Cardiac muscle cell (in vitro differentiated cells and primary cell): ENCODE data around the gene NAPG. TPM values are rescaled to one million over a fixed set of nuclear protein-coding genes. Genes with fewer than 3 reads are reported as not detected.
A peak's percentile ranks its signal among the peaks of the same experiment; 100 is the strongest.

ENCODE experiments used
- DNase-seq, 2 donors: peaks; one replicate each; pipeline versions ENCODE4 v3.0.0 to v3.0.0-alpha.2; 2010 to 2017; ENCODE audit warnings: low read depth in 1 of 2, low spot score in 1 of 2
- H3K27ac ChIP-seq: fragments of 200-600 bp; sonication (generic); 2 replicates; pipeline ENCODE4 v1.5.1; 2016
- H3K27me3 ChIP-seq: fragments of 200-600 bp; sonication (generic); 2 replicates; pipeline ENCODE4 v1.6.0; 2016; ENCODE audit warnings: control low read depth
- H3K36me3 ChIP-seq: fragments of 200-600 bp; sonication (generic); 2 replicates; pipeline ENCODE4 v1.5.1; 2016; ENCODE audit warnings: control low read depth
- H3K4me1 ChIP-seq: fragments of 200-600 bp; sonication (generic); 2 replicates; pipeline ENCODE4 v1.8.1; 2017; ENCODE audit warnings: low read depth, mild to moderate bottlenecking, mixed run types
- H3K4me3 ChIP-seq: fragments of 200-600 bp; sonication (generic); 2 replicates; pipeline ENCODE4 v1.5.1; 2016; ENCODE audit warnings: mild to moderate bottlenecking
- H3K9me3 ChIP-seq: fragments of 200-600 bp; sonication (generic); 2 replicates; pipeline ENCODE4 v1.5.1; 2017; ENCODE audit warnings: low read depth, mild to moderate bottlenecking, control low read depth
- polyA plus RNA-seq: library from polyadenylated mRNA; unstranded; fragments of >200 nt; fragmentation: Nextera tagmentation; extraction: Ambion mirVana; gene quantifications from 2 replicates; pipeline ENCODE4 v1.2.1, GENCODE V29; 2016
- total RNA-seq: library from RNA; depleted of rRNA; stranded (reverse); fragments of >200 nt; gene quantifications from 2 replicates; pipeline ENCODE4 v1.2.3, GENCODE V29; 2016
- TF ChIP-seq, protein P1 (sequence below): IDR thresholded peaks from 2 replicates; pipeline ENCODE4 v1.5.1; 2012; ENCODE audit warnings: low read depth, mild to moderate bottlenecking, low read length

Gene NAPG
- 18.4 and 21.7 TPM in 2 replicates for total RNA-seq
- polyA plus RNA-seq = 26.5 and 28.2 TPM in 2 replicates

GRCh38 chr18:10525697-10526560 lies at the start of gene NAPG:
TSS of gene NAPG (plus strand) at chr18:10526027. CDS start at chr18:10526103, 76 bp downstream.
- DNase-seq = peak; percentile 96 to 97
- Histone ChIP-seq H3K9me3 (no peaks in the 10 kb centered on the region), H3K27ac (peak within 1 kb of the TSS; percentile 99), H3K4me1 (peaks cover 16% of the 10 kb centered on the region), H3K36me3 (no peaks in the 10 kb centered on the region), H3K4me3 (peak within 1 kb of the TSS; percentile 71), H3K27me3 (no peaks in the 10 kb centered on the region)
- TF ChIP-seq, protein P1, sequence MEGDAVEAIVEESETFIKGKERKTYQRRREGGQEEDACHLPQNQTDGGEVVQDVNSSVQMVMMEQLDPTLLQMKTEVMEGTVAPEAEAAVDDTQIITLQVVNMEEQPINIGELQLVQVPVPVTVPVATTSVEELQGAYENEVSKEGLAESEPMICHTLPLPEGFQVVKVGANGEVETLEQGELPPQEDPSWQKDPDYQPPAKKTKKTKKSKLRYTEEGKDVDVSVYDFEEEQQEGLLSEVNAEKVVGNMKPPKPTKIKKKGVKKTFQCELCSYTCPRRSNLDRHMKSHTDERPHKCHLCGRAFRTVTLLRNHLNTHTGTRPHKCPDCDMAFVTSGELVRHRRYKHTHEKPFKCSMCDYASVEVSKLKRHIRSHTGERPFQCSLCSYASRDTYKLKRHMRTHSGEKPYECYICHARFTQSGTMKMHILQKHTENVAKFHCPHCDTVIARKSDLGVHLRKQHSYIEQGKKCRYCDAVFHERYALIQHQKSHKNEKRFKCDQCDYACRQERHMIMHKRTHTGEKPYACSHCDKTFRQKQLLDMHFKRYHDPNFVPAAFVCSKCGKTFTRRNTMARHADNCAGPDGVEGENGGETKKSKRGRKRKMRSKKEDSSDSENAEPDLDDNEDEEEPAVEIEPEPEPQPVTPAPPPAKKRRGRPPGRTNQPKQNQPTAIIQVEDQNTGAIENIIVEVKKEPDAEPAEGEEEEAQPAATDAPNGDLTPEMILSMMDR = no peak

DNA sequence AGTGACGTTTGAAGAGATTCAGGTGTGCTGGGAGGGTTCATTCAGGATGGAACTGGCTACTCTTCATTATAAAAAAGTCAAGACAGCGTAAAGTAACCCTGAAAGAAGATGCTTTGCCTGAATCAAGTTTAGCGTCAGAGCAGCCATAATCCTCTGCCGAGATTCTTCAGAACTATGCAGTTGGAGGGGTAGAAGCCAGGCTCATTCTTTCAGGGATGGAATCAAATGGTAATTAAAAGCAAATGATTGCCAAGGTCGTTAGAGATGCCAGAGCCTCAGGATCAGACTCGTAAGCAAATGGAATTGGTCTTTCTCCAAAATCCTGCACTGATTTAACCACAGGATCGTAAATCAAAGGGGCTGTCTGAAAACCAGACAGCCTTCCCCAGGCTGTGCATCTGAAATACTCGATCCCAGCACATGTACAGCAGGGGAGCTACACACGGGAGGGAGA lies 49.5 kb upstream of the NAPG start:
- Histone ChIP-seq H3K36me3 (no peaks in the 10 kb centered on the region), H3K4me3 (no peak overlapping the region), H3K27me3 (no peaks in the 10 kb centered on the region), H3K4me1 (peaks cover 5% of the 10 kb centered on the region), H3K27ac (no peak overlapping the region), H3K9me3 (no peaks in the 10 kb centered on the region)
- no peak for DNase-seq
- TF ChIP-seq, protein P1 = no peak

- H3K4me3 ChIP-seq = no peak overlapping the region
- H3K36me3 ChIP-seq = no peaks in the 10 kb centered on the region
- no peak for DNase-seq
- H3K27me3 ChIP-seq = no peaks in the 10 kb centered on the region
- H3K9me3 ChIP-seq = no peaks in the 10 kb centered on the region
- TF ChIP-seq, protein P1 = no peak
- peaks cover 5% of the 10 kb centered on the region for H3K4me1 ChIP-seq
- no peak overlapping the region for H3K27ac ChIP-seq
Measured at GRCh38 chr18:10477121-10477862, 48.5 kb upstream of the NAPG start.

- TF ChIP-seq, protein P1 = no peak
- no peak for DNase-seq
- Histone ChIP-seq H3K4me3 (no peak overlapping the region), H3K9me3 (no peaks in the 10 kb centered on the region), H3K4me1 (peaks cover 5% of the 10 kb centered on the region), H3K27me3 (no peaks in the 10 kb centered on the region), H3K27ac (no peak overlapping the region), H3K36me3 (no peaks in the 10 kb centered on the region)
Measured at GRCh38 chr18:10477863-10478260, 48.0 kb upstream of the NAPG start.

GRCh38 chr18:10481831-10482230 lies 44.0 kb upstream of the NAPG start:
- H3K36me3 ChIP-seq = no peaks in the 10 kb centered on the region
- H3K4me1 ChIP-seq = no peaks in the 10 kb centered on the region
- H3K4me3 ChIP-seq = no peak overlapping the region
- DNase-seq = no peak
- no peaks in the 10 kb centered on the region for H3K9me3 ChIP-seq
- H3K27me3 ChIP-seq = no peaks in the 10 kb centered on the region
- TF ChIP-seq, protein P1 = no peak
- no peak overlapping the region for H3K27ac ChIP-seq
